CMK (cell line): ENCODE data around the gene MFSD6.
A peak's percentile ranks its signal among the peaks of the same experiment; 100 is the strongest.
"Not testable (repeated sequence)": the region's sequence is repeated elsewhere in the genome, so short reads cannot be mapped to it uniquely, and the experiment has no call there.

Experiments used
- DNase-seq: peaks from one replicate; pipeline ENCODE4 v3.0.0-alpha.2; 2010; ENCODE audit warnings: low read depth

The MFSD6 gene

DNA sequence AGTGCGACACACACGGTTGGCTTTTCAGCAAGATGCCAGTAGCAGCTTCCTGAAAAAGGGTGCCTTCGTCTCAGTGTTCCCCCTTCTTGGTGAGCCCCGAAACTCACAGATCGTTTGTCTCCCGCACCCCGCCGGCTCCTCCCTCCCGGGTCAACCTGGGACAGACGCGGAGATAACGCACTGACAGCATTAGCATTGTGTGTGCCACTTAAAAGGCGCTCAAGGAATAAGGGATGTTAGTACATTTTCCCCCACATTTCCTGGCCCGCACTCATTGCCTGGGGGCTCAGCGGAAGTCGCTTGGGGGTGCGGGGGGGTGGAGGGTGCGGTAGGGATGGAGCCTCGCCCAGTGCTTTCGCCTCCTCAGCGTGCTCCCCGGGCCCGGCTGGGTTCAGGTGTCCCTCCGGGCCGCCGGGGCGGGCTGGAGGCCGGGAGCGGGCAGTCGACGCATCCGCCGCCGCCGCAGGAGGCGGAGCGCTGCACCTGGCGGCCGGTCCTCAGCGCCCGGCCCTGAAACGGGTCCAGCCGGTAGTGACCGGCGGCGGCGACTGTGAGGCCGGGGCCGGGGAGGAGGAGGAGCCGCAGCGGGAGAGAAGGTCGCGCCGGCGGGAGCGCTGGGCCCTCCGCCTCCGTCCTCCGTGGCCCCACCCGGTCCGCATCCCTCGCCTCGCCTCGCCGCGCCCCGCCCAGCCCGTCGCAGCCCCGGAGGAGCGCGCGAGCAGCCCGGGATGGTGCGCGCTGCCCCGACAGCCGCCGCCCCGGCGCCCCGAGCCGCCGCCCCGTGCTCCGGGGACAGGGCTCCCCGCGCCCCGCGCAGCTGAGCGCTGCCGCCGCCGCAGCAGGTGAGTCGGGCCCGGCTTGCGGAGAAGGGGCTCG is at the start of gene MFSD6:
TSS of gene MFSD6 (plus strand) at position 694 of the 876 bp plus-strand sequence. CDS start 27,675 bp downstream, outside the sequence.
- DNase-seq = no peak

DNA sequence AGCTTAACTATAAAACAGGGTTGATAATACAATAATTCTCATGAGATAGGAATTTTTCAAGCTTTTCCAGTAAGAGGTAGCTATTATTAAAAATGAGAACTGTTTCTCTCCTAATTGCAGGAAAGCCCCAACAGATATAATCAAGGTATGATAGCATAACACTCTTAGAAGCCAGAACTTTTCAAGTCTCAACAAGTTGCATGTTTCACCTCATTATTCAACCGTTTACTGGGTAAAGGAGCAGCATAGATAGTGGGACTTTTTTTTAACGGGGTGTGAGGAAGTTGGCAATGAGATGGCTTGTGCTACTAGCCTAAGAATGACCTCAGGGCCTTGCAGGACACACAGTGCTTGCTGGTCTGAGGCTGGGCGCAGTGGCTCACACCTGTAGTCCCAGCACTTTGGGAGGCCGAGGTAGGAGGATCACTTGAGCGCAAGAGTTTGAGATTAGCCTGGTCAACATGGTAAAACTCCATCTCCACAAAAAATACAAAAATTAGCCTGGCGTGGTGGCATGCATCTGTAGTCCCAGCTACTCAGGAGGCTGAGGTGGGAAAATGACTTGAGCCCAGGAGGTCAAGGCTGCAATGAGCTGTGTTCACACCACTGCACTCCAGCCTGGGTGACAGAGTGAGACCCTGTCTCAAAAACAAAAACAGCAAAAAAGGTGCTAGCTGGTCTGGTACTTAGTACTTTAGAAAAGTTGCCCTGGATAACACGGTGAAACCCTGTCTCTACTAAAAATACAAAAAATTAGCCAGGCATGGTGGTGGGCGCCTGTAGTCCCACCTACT is 49.3 kb upstream of the MFSD6 start:
- not testable (repeated sequence) for DNase-seq

DNA sequence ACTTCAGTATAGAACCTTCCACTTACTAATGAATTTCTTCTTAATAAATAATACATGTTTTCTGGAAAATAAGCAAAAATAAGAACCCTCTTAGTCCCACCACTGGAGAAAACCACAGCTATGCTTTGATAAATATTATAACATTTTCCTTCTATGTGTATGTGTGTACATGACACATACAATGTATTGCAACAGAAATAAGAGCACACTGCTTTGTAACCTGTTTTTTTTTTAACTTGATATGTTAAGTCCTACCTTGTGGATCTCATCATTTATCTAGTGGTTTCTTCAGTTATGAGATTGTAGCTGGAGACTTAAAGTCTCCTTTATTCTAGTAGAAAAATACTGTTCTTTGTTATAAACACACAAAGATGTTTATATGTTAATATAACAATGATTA is 47.6 kb upstream of the MFSD6 start:
- DNase-seq = no peak

DNA sequence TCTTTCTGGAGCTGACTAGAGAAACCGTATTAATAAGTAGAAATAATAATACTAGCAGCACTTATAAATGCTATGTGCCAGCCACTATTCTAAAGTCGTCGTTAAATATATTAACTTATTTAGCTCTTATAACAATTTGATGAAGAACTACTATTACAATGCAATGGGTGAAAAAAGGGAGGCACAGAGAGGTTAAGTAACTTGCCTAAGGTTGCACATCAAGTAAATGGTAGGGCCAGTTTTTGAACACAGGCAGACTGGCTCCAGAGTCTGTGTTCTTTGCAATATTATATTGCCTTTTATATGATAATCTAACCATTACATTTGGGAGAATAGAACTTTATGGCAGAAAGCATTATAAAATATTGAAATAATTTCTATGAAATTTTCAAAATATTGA is 47.2 kb upstream of the MFSD6 start:
- no peak for DNase-seq

- no peak for DNase-seq
Measured at GRCh38 chr2:190361572-190361971, 46.6 kb upstream of the MFSD6 start.

GRCh38 chr2:190362894-190363293 is 45.3 kb upstream of the MFSD6 start:
- no peak for DNase-seq

GRCh38 chr2:190365499-190366204 is 42.5 kb upstream of the MFSD6 start:
- DNase-seq = no peak

DNA sequence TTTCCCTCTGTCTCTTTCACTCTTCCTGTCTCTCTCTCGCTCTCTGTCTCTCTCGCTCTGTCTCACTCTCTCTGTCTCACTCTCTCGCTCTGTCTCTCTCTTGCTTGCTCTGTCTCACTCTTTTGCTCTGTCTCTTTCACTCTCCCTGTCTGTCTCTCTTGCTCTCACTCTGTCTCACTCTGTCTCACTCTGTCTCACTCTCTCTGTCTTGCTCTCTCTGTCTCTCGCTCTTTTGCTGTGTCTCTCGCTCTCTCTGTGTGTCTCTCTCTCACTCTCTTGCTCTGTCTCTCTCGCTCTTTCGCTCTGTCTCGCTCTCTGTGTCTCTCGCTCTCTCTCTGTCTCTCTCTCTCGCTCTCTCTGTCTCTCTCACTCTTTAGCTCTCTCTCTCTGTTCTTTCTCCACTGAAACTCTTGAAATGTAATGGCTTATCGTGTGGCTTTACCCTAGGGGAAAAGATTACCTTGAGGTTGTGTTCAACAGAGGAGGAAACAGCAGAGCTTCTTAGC is 41.9 kb upstream of the MFSD6 start:
- DNase-seq = no peak

GRCh38 chr2:190367091-190367490 is 41.1 kb upstream of the MFSD6 start:
- DNase-seq = no peak

DNA sequence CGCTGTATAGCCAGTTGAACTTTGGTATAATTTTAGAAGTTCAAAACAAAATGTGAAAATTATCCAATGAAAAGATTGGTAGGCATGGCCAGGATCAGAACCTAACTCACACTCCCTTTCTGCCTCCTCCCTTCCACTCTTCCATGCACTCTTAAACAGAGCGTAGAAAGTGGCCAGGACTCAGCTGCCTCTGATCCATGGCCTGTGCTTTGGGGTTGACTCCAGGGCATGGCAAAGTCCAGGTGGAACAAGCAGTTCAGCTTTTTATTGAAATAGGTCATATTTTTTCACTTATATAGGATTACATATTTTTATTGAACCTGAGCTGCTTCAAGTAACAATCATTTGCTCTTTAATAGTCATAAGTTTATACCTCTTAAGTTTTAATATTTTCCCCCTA is 38.5 kb upstream of the MFSD6 start:
- DNase-seq = no peak

- no peak for DNase-seq
Measured at GRCh38 chr2:190376083-190376482, 32.1 kb upstream of the MFSD6 start.

DNA sequence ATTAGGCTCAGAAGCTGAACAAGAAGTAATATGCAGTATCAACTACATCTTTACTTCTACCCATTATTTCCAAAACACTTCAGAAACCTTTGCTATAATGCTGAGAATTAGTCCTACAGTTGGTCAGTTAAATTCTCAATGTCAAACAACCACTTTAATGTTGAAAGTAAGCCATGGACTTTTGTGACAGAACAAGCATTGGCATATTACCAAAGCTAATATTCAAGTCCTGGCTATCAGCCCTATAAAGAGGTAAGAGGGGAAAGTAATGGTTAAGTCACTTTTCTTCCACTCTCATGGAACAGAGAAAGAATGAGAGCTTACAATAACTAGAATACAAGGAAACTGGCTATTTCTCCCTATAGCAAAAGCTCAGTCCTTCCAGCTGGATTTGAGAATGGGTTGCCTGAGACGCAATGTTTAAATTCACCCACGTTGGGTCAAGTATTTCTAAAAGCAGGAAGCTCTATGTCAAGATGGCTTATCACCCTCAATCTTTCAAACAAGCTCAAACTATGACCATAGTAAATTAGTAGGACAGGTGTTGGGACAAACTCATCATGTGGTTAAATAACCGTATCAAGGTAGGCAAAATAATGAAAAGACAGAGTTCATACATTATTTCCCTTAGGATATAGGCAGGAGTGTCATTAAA is 31.4 kb upstream of the MFSD6 start:
- DNase-seq = no peak

GRCh38 chr2:190378880-190379237 is 29.3 kb upstream of the MFSD6 start:
- DNase-seq = no peak

DNA sequence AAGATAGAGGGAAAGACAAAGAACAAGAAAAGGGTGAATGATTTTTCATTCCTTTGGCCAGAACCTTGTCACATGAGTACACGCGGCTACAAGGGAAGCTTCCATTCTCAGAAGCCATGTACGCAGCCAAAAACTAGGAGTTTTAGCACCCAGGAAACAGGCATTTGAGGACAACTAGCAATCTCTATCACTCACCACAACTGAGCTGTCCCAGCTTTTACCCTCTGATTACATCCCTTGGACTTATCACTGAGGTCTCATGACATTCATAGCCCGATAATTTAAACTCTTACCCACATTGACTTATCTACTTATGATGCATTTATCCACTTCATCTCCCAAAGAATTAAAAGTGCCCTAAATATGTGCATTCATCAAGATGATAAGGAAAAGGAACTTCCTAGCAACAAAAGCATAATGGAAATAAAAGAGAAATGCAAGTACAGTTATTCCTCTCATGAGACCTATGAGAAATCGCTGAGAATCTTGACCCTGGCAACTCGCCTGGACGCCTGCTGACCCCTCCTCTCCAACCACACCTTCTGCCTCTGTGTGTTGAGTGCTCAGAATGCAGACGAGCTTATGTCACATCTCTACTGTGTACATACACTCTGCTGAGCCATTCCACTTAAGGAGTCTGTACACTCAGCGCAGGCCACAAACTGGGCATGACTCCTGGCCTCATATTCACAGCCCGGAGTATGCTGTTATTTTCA is 28.7 kb upstream of the MFSD6 start:
- DNase-seq = no peak

GRCh38 chr2:190380962-190381412 is 27.2 kb upstream of the MFSD6 start:
- peak; percentile 39 for DNase-seq

DNA sequence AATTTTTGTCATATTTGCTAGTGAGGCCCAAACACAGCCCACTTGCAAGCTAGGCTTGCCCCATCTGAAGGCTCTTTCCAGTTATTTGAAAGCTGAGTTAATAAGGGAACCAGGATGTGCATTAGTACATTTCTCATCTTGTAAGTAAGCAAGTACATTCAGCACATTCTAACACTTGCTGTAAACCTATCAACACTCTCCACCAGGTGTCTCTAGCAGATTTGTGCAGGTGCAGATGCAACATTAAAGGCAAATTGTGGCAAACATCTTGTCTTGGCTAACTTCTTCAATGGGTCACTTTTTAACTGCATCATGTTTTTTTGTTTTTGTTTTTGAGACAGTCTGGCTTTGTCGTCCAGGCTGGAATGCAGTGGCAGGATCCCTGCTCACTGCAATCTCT is 25.3 kb upstream of the MFSD6 start:
- no peak for DNase-seq

DNA sequence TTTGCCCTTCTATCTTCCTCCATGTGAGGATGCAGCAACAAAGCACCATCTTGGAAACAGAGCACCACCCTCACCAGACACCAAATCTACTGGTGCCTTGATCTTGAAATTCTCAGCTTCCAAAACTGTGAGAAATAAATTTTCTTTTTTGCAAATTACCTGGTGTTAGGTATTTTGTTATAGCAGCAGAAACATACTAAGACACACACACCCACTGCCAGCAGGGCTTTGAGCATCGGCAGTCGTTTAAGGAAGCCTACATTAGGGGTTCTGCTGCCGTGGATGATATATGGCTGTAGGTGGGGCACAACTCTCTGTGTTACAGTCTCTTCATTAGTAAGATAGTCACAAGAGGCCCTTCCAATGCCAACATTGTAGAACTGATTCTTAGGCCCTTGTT is 20.7 kb upstream of the MFSD6 start:
- DNase-seq = no peak

- no peak for DNase-seq
Measured at GRCh38 chr2:190396271-190396670, 11.9 kb upstream of the MFSD6 start.

GRCh38 chr2:190402986-190403603 is 5.1 kb upstream of the MFSD6 start:
- DNase-seq = no peak

DNA sequence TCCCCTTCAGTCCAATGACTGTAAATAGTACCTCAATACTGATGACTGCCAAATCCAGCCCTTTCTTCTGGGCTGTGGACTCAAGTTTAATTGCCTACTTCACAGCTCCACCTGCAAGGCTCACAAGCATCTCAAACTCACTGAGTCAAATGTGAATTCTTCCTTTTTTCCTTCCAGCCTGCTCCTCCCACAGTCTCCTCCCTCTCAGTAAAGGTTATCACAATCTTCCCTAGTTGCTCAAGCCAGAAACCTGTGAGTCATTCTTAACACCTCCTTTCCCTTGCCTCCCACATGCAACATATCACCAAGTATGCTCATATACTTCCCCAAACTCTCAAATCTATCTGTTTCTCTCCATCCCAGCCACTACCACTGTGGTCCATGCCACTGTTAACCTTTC is 3.7 kb upstream of the MFSD6 start:
- DNase-seq = no peak

GRCh38 chr2:190405070-190405469 is 3.1 kb upstream of the MFSD6 start:
- DNase-seq = no peak
